Hair follicle dermal papilla cell (primary cell): ENCODE measurements around the gene BCAR3. TPM values are rescaled to one million over a fixed set of nuclear protein-coding genes. Genes with fewer than 3 reads are reported as not detected.

ENCODE experiments used
- total RNA-seq: library from RNA; depleted of rRNA; stranded (reverse); fragments of >200 nt; gene quantifications from 2 replicates; pipeline ENCODE4 v1.2.3, GENCODE V29; 2012

BCAR3 gene
- 68.8 and 77.7 TPM in 2 replicates for total RNA-seq

GRCh38 chr1:93681101-93681988 lies at the start of gene BCAR3:
TSS of gene BCAR3 (minus strand) at chr1:93681837. CDS start at chr1:93674930, 6,907 bp downstream.

Other genes starting within 250 kb of the BCAR3 start
- 21.3 and 28.2 TPM in 2 replicates for gene FNBP1L, start 233.7 kb downstream of the BCAR3 start, total RNA-seq
- gene DNTTIP2, start 197.4 kb upstream of the BCAR3 start, total RNA-seq, result 22.2 TPM in 2 replicates
- 30.8 and 40.1 TPM in 2 replicates for gene GCLM, start 227.6 kb upstream of the BCAR3 start, total RNA-seq